Central memory CD4-positive, alpha-beta T cell (primary cell): ENCODE measurements around the gene FGD2.
"Not testable (repeated sequence)": the region's sequence is repeated elsewhere in the genome, so short reads cannot be mapped to it uniquely, and the experiment has no call there.

Experiments
- DNase-seq: peaks from one replicate; pipeline ENCODE4 v3.0.0; 2022

The FGD2 gene

DNA sequence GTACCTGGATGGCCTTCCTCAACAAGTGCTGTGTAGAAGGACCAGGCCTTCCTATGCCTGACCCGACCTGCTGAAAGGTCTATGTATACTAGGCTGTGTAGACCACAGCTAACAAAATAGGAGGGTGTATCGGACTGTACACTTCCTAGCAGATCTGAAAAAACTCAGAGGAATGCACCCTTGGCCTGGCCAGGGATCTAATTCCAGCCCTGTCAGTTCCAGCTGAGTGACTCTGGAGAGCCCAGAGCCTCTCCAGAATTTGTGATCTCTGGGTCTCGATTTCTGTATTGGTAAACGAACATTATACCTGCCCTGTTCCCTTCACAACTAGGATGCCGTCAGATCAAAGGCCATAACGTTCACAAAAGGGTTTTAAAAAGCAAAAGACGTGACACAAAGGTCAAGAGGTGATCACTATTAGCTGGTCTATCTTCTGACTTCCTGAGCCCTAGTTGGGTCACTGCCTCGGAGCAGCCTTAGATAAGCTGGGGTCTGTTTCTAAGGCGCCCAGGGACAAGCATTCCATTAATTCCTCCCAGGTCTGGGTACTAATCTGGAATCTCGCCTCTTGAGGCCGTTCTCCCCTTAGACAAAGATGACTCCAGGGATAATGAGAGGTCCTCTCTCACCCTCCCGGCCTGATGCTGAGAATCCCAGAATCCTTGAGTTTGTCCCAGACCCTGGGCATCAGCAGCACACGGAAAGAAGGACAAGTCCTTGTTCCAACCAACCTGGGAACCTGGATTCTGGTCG, 33.4 kb upstream of the FGD2 start:
- no peak for DNase-seq

DNA sequence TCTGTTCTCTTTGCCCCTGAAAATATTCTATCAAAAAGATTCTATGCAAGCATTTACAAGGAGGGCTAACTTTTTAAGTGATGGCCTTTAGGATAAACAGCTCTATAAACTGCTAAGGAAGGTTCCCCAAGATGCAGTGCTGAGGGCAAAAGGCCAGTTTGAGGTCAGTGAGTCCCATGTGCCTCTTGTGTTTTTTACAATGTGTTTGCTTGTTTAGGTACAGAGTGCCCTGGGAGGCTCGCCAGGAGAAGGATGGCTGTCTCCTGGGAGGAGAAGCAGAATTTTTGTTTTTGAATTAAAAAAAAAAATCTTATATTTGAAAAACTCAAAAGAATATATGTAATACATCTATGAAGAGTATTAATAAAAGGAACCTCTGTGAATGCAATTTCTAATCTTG, 32.3 kb upstream of the FGD2 start:
- DNase-seq, result no peak

DNA sequence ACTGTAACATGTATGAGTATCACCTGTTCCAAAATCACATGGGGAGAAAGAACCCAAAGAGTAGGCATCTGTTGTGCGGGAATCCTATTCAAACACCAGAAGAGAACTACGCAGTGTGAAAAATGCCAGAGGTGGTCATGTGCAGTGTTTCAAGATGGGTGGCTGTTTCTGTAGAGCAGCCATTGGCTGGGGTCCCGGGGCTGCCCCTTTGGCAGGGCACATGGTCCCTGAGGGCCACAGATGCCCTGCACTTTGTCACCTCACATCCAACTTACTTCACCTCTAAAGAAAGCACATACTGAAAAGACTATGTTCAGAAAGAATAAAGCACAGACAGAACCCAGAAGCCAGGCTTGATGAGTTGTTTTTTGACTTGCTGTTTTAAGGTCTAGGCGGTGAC, 31.8 kb upstream of the FGD2 start:
- no peak for DNase-seq

DNA sequence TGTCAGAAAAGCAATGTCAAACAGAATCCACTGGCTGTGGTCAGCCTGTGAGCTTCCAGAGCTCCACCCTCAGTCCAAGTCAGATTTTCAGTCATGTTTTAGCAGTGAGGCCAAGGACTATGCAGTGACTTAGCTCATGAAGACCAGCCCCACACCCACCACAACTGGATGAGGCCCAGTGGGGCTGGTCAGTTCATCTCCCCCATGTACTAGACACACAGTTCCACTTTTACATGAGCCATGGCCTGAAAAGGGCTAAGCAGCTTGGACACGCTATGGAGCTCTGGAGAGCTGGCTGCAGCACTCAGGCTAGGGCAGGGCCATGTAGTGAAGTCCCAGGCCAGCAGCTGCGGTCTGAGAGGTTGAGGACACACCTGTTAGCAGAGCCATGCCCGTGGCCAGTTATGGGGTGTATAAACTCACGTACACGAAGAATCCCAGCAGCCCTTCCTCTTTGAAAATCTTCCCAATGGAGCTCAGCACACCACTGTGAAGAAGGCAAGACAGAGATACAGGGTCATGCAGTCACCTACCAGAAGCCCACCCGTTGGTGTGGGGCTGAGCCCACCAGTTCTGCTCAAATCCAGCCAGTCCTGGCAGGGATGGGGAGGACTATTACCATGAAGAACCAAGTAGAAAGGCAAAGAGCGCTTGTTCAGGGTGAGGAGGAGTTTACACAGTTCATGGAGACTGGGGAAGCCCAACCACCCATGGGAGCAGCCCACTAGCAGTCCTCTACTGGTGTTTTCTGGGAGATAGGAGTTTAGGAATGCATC, 30.0 kb upstream of the FGD2 start:
- no peak for DNase-seq

DNA sequence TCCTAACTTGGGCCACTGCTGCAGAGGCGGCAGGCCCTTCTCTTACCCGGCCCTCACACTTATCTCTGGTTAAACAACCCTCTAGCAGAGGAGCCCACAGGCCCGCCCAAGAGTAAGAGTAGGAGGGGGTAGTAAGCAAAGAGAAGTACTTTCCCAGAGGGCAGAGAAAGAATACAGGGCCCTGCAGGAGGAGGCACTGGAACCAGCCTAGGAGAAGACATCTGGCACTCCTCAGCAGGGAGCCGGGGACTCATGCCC, 29.5 kb upstream of the FGD2 start:
- no peak for DNase-seq

DNA sequence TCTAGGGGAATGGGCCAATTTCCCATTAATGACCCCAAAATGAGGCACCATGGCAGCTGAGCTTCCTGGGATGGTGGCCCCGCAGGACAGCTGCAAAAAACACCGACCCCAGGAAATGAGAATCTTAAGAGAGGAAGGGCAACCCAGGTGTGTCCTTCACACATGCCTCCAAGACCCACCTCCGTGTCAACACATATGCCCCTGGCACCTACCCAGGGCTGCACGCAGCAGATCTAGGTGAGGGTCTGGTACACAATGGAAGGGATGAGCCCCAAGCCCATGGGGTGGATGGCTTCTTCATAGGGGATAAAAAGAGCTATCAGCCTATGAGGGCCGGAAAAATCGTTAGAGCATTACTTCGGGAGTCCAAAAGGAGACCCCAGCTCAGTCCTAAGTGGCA, 28.9 kb upstream of the FGD2 start:
- DNase-seq, result no peak

DNA sequence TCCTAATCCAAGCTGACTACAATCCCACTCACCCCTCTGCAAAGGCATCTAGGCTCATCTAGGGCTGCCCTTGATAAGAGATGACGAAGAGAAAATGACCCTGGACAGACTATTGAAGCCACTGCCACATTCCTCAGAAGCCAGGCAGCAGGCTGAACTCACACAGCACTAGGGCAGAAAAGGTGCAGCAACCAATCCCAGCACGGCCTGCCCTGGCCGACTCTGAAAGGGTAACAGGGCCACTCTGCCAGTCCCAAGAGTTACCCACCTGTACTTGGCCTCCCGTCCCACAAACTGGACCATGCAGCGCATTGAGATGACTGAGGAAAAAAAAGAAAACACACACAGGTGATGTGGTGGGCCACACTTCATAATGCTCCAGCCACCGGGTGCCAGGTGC, 28.5 kb upstream of the FGD2 start:
- DNase-seq, result no peak

DNA sequence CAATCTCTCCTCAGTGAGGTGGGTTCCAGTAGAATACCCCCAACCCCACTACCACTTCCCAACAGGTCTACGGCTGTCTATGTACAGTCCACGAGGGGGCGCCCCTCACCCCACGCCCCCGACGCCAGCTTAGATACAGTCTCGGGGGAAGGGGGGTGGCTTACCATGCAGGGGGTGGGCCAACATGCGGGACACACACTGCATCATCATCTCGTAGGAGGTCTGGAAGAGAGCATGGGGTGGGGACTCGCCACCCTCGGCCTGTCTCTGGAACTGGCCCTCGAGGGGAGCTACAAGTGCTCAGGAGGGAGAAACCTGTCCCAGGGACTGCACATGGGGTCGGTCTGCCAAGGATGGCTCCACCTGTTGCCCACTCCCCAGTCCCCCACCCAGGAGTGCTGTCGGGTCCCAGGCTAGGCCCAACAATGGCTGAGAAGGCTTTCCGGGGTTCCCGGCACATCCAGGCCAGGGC, 27.9 kb upstream of the FGD2 start:
- no peak for DNase-seq

DNA sequence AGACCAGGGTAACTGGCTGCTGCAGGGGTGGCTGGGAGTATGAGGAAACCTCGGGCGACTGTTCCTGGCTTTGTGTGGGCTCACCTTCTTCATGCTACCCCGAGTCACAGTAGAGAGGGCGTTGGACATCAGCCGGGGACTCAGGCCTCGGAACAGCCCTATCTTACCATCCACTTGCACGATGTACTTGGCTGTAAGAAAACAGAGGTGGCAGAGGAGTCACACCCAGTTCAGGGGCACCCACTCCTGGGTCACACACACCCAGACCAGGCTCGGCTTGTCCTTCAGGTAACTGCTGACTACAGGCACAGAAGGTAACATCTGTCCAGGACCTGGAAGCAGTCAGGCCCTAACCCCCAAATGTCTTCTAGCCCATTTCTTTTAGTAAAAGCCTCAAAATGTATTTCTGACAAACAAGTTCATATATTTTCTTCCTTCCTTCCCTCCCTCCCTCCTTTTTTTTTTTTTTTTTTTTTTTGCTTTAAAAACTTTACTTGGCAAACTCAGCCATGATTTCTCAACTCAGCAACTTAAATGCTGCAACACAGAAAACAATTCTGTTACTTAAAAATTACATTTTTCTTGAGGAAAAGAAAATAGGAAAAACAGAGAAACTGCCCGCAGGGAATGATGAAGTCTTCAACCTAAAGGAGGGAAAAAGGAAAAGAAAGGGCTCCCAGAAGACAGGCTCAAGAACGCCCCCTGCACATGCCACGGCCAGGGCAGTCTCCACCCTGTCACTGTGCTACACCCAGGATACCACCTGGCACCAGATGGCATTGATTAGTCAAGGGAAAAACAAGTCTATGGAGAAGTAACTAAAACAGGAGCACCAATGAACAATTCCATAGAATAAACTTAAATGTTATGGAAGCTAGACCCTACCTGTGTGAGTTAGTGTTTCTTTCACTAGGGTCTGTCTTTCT, 26.8 kb upstream of the FGD2 start:
- no peak for DNase-seq

DNA sequence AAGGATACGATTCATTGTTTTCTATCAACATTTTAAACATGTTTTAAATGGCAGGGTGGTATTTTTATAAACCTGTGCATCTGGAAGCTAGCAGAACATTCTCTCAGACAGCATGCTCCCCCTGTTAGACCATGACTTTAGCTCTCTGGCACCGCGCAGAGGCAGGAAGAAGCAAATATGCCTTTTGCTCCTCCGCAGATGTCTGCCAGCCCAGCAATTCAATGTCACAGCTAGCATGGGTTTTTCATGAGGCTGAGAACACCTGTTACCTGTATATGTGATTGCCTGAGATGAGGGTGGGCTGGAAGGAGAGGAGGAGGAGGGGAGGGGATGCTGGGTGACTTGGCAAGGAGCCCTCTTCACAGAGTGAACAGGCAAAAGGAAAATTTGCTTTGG, 26.1 kb upstream of the FGD2 start:
- DNase-seq, result no peak

DNA sequence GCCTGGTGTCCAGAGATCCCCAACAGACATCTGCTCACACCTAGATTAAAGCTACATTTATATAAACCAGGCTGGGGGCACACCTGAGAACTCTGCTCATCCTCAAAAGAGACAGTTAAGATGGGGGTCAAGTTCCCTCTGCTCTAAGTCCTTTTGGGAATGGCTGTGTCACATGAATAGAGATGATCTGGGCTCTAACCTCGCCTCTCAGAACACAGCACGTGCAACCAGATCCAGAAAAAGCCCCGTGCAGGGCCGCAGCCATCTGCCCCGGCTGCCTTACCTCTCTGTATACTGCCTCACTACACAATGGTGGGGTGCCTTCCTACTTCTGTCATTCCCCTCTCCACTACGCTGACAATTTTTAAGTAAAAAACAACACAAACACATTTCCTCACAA, 25.3 kb upstream of the FGD2 start:
- no peak for DNase-seq

DNA sequence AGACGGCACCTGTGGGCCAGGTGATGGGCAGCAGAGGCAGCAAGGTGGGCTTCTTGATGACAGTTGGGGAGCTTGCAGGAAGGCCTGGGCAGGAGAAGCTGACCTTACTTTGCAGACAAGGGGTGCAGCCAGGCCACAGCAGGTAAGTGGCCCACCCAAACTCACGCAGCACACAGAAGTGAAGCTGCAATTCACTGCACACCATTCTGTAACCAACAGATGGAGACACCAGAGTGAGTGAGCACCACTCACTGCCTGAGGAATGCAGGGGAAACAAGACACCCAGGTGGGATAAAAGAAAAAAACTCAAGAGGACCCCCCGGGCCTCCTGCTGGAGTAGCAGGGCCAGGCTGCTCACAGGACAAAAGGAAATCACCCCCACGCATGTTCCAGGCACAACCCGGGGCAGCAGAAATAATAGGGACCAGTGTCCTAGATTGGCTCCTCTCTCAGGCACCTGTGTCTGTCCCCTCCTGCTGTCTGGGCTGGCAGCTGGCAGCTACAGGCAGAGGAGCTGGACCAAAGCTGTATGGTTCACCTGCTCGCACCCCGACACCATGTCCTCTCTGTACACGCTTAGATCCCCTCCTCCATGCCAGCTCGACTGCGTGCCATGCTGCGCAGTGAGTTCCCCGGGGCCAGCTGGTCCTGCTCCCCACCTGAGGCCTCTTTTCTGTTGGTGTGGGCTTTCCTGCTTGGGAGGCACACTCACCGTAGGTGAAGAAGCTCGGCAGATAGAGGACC, 24.4 kb upstream of the FGD2 start:
- DNase-seq, result no peak

DNA sequence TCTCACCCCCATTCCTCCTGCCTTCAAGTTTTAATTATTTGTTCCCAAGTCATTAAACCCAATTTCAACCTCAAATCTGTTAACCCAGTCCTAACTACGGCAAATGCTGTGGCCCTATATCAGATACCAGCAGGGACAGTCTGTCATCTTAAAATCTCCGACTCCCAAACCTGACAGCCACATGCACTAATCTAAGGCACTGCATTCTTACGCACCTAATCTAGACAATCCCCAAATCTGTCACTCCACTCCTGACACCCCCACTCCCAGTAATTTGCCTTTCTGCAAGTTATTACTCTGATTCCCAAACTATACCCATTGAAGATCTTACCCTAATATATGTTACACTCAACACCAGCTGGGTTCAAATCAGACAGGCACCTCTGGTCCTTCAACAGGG, 21.9 kb upstream of the FGD2 start:
- DNase-seq, result no peak

DNA sequence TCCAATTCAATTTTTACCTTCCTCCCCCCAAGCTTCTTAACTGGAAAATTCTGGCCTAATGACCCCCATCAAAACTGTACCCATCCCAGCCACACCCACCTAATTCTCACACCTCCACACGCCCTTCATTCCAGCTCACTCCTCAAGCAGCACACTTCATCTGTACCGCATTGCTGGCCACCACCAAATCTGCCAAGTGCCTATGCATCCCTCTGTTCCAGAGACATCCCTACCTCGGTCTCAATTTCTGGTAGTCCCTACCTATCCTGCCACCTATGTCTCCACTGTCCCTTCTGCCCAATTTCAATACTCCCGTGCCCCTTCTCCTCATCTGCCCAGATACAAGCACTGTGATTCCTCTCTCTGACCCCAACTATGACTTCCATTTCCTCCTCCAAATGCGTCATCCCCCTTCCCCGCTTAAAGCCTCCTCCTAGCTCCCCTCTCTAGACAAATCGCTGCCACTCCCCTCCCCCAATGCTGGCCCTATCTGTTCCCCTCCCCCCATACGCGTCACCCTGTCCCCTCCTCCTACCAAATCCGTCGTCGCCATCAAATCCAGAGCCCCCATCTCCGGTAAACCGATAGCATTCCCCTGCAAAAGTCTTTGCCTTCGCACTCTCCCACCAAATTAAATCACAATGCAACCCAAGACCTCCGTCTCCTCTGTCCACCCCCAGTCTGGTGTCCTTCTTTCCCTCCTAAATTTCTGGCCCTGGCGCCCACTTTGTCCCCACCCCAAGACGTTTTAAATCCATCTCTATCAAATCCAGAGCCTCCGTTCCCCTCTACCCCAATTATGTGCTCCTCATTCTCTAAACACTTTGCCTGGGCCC, 20.7 kb upstream of the FGD2 start:
- DNase-seq, result peak; percentile 61

DNA sequence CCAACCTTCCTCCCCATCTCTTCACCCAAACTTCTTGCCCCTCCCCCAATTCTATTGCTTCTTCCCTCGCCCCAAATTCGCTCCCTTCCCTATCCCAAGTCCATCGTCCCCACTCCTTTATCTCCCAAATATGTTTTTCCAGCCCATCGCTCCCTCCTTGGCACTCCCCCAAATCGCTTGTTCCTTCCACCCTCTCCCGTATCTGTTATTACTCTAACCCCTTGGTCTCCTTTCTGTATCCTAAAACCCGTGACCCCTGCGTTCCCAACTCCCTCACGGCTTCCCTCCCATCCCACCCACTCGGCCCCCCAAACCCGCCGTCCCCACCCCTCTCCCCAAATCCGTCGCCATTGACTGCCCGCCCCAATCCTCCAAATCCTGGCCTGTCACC, 20.0 kb upstream of the FGD2 start:
- no peak for DNase-seq

DNA sequence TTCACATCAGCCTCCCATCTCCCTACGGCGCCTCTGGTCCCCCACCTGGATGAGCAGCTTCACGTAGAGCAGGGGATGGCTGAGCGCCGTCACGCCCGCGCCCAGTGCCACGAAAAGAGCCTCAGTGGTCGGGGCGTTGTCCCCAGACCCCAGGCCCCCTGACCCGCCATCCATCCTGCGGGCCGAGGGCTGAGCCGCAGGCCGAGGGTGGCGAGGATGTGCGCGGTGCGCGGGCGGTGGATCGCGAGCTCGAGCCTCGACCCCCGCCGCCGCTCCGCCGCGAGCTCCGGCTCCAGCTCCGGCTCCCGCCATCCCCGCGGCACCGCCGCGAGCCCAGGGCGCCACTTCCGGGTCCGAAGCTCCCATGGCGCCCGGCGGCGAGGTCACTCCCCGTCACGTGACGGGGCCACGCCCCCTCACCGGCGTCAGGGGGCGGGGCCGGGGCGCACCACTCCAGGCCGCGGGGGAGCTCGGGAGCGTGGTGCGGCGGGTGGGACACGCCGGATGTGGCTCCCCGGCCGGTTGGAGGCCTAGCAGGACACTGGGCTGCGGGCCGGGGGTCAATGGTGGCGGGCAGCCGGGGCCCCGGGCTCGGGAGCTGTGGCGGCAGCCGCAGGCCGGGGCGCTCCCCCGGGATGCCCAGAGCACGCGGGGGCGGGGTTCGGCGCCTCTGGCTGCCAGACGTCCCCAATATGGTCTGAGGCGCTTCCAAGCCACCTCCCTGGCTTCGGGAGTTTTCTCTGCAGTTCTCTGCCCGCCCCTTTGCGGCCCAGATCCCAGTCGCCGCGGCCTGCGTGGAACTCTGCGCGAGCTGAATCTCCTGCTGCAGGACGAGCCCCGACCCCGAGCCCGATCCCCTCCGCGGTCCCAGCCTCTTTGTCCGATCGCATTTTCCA, 19.4 kb upstream of the FGD2 start, which contains the start of gene MTCH1:
Gene MTCH1, minus strand, starts transcription at position 389 of the 896 bp plus-strand sequence. Its CDS starts 23 bp downstream, at position 366.
- DNase-seq, result peak; percentile 86

DNA sequence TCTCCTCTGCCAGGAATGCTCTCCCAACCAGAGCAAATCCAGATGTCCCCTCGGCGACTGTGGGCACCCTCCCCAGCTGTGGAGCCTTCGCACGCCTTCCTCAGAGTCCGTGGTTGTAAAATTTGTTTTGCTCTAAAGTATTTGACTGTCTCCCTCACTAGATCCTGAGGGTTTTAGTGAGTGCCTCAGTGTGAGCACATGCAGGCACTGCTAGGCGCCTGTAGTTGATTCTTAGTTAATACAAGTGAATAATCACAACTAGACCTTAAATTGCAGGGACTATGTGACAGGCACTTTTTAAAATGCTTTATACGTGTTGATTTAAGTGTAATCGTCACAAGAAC, 18.8 kb upstream of the FGD2 start:
- no peak for DNase-seq

DNA sequence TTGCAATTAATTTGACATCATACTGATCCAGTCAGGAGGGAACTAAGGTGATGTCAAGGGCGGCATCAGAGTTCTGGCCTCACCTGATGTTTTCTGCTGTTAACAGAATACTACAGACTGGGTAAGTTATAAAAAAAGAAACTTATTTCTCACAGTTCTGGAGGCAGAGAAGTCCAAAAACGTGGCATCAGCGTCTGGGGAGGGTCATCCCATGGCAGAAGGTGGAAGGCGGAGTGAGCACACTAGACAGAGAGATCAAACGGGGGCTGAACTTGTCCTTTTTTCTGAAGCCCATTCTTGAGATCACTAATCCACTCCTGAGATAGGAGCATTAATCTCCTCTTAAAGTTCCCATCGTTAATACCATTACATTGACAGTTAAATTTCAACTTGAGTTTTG, 16.2 kb upstream of the FGD2 start:
- no peak for DNase-seq

DNA sequence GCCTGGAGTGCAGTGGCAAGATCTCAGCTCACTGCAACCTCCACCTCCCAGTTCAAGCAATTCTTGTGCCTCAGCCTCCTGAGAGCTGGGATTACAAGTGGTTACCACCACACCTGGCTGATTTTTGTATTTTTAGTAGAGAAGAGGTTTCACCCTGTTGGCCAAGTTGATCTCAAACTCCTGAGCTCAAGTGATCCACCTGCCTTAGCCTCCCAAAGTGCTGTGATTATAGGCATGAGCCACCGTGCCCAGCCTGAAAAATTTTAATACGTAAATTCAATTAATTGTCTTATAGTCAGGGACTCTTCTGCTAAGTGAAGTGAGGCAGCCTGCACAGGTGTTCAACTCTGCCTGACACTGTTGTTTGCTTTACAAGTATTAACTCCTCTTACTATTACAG, 15.1 kb upstream of the FGD2 start:
- DNase-seq, result not testable (repeated sequence)

DNA sequence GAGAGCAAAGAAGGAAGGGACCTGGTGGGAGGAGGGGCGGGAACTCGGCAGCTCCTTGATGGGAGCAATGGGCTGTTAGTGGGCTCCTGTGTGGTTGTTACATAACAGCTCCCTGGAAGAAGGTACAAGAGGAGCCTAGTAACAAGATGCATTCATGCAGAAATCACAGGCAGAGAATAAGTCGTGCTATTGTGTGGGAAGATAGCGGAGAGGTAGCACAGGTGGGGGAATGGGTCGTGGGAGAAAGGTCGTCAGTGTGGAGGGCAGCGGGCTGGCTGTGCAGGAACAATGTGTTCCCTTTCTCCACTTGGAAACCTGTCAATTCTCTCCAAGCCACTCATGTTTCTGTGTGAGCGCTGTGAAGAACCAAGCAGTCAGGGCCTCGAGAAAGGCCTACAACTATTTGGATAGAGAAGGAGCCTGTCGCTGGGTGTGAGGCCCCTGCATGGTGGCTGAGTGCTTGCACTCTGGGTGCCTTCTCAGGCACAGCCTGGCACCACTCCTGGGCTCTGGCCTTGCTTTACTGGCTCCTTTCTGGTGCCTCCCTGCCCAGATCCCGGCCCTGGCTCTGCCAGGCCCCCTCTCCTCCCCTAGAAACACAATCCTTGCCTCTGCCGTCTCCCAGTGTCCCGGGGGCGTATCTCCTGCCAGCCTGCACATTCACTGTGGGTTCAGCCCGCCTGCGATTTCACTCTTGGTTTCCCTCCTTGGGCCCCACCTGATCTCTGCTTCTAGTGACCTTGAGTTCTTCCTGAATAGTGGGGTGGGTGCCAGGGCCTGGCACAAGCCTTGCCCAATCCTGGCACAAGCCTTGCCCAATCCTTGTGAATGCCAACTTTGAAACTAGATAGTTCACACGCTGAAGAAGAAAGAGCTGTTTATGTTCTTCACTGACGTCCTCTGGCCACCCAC, 7.4 kb upstream of the FGD2 start:
- DNase-seq, result no peak
